HepG2 (cell line): ENCODE results near the gene BCL6. TPM values are rescaled to one million over a fixed set of nuclear protein-coding genes. Genes with fewer than 3 reads are reported as not detected.
A peak's percentile ranks its signal among the peaks of the same experiment; 100 is the strongest.

Experiments used
- ATAC-seq: fragments of 200-7000 bp; cut with Tn5 transposase; 3 replicates; pipeline ENCODE4 v1.9.1; 2020; ENCODE audit warnings: mild to moderate bottlenecking, moderate library complexity
- BruUV-seq: library from RNA; stranded (reverse); fragments of 400-500 nt; replicated peaks from 2 replicates; lab custom pipeline; 2021; lab: Mats Ljungman, UMichigan
- CTCF ChIA-PET: fragments of 300-600 bp; formaldehyde crosslinking; extraction: SDS; loops from one replicate; lab custom pipeline; 2021; ENCODE audit warnings: low total read pairs, inconsistent platforms, low intra/inter-chr PET ratio; lab: Yijun Ruan, JAX
- POLR2A ChIA-PET: fragments of 350-600 bp; sonication (Branson Sonifier 250); formaldehyde crosslinking; loops from one replicate; lab custom pipeline; 2020; ENCODE audit warnings: antibody characterized with exemption, inconsistent platforms; lab: Yijun Ruan, JAX
- DNase-seq: peaks from one replicate; pipeline ENCODE4 v3.0.0-alpha.2; 2015; ENCODE audit warnings: low spot score
- FAIRE-seq: peaks from 3 replicates; lab custom pipeline; 2011; peaks lifted over from hg19 to GRCh38; lab: Jason Lieb, UNC
- H2AFZ ChIP-seq: one replicate; pipeline ENCODE4 v1.6.1; 2011; ENCODE audit warnings: low read length, inconsistent platforms
- H3K27ac ChIP-seq: fragments of 300-600 bp; 3 replicates; pipeline ENCODE4 v1.8.0; 2011; ENCODE audit warnings: mixed run types, mild to moderate bottlenecking, mixed read lengths, low read length, inconsistent platforms; ENCODE audit not compliant: insufficient read depth; ENCODE audit errors: extremely low read length
- H3K27me3 ChIP-seq, 2 experiments: fragments of 200-600 bp in 1 of 2; 2 replicates in 1 of 2; 3 replicates in 1 of 2; pipeline versions ENCODE4 v1.6.0 to v1.8.0; 2011; ENCODE audit warnings: low read length in 2 of 2, mild to moderate bottlenecking in 2 of 2, moderate library complexity in 2 of 2, inconsistent platforms in 1 of 2; ENCODE audit not compliant: insufficient read depth in 2 of 2, control insufficient read depth in 1 of 2
- H3K36me3 ChIP-seq, 2 experiments: fragments of 200-600 bp in 1 of 2; replicated peaks in 1 of 2; 2 replicates in 1 of 2; 3 replicates in 1 of 2; pipeline versions ENCODE4 v1.5.1 to v1.8.0; 2011; ENCODE audit warnings: low read length in 2 of 2, inconsistent platforms in 1 of 2; ENCODE audit not compliant: insufficient read depth in 2 of 2, control insufficient read depth in 1 of 2
- H3K4me1 ChIP-seq: 2 replicates; pipeline ENCODE4 v1.5.1; 2012; ENCODE audit warnings: low read length, inconsistent platforms; ENCODE audit not compliant: insufficient read depth
- H3K4me2 ChIP-seq: 2 replicates; pipeline ENCODE4 v1.6.0; 2011; ENCODE audit warnings: low read depth, low read length, inconsistent platforms
- H3K4me3 ChIP-seq, 3 experiments: fragments of 200-600 bp in 1 of 3; sonication (generic), shearing (Covaris generic) in 1 of 3; replicated peaks in 1 of 3; 2 replicates each; pipeline ENCODE4 v1.5.1; 2011 to 2016; ENCODE audit warnings: low read length in 3 of 3, inconsistent platforms in 2 of 3, low read depth in 2 of 3, mild to moderate bottlenecking in 2 of 3, control low read depth in 1 of 3, mixed read lengths in 1 of 3; ENCODE audit not compliant: insufficient read depth in 1 of 3
- H3K79me2 ChIP-seq: one replicate; pipeline ENCODE4 v1.6.1; 2011; ENCODE audit warnings: low read length, inconsistent platforms; ENCODE audit not compliant: insufficient read depth
- H3K9ac ChIP-seq: 2 replicates; pipeline ENCODE4 v1.6.0; 2011; ENCODE audit warnings: mild to moderate bottlenecking, low read depth, low read length, inconsistent platforms; ENCODE audit not compliant: insufficient read depth
- H3K9me3 ChIP-seq: 2 replicates; pipeline ENCODE4 v1.5.1; 2012; ENCODE audit warnings: mild to moderate bottlenecking, low read length
- H4K20me1 ChIP-seq: 2 replicates; pipeline ENCODE4 v1.6.0; 2011; ENCODE audit warnings: inconsistent platforms, mild to moderate bottlenecking, low read length, moderate library complexity; ENCODE audit not compliant: insufficient read depth
- ERF ChIP-seq: IDR thresholded peaks from 2 replicates; pipeline ENCODE4 v1.6.1; 2018; ENCODE audit warnings: missing biosample characterization, missing genetic modification reagents
- FOXC1 ChIP-seq: sonication (generic); formaldehyde crosslinking; IDR thresholded peaks from 2 replicates; pipeline ENCODE4 v1.8.0; 2022; ENCODE audit warnings: mild to moderate bottlenecking, missing genetic modification reagents, borderline replicate concordance
- MTA3 ChIP-seq: sonication (generic); formaldehyde crosslinking; IDR thresholded peaks from 2 replicates; pipeline ENCODE4 v1.4.0; 2020; ENCODE audit warnings: missing genetic modification reagents
- MXD1 ChIP-seq: sonication (generic); formaldehyde crosslinking; IDR thresholded peaks from 2 replicates; pipeline ENCODE4 v1.4.0; 2020; ENCODE audit warnings: mild to moderate bottlenecking, missing genetic modification reagents
- PCBP1 ChIP-seq: fragments of 200-400 bp; formaldehyde crosslinking; IDR thresholded peaks from 2 replicates; pipeline ENCODE4 v1.6.1; 2017; ENCODE audit warnings: mild to moderate bottlenecking, low read depth, low read length, borderline replicate concordance
- SETDB1 ChIP-seq: sonication (generic); formaldehyde crosslinking; IDR thresholded peaks from 2 replicates; pipeline ENCODE4 v1.5.1; 2020; ENCODE audit warnings: missing genetic modification reagents, mild to moderate bottlenecking, borderline replicate concordance
- TAF1 ChIP-seq: sonication (generic); formaldehyde crosslinking; IDR thresholded peaks from 2 replicates; pipeline ENCODE4 v1.4.0; 2020; ENCODE audit warnings: missing genetic modification reagents
- TFAP4 ChIP-seq: sonication (generic); IDR thresholded peaks from 2 replicates; pipeline ENCODE4 v1.6.1; 2016; ENCODE audit warnings: low read depth, borderline replicate concordance
- ZBTB2 ChIP-seq: sonication (generic); formaldehyde crosslinking; IDR thresholded peaks from 2 replicates; pipeline ENCODE4 v1.8.0; 2022; ENCODE audit warnings: low read depth, missing genetic modification reagents
- ZFP62 ChIP-seq: sonication (generic); formaldehyde crosslinking; IDR thresholded peaks from 2 replicates; pipeline ENCODE4 v1.4.0; 2020; ENCODE audit warnings: missing genetic modification reagents
- ZNF280B ChIP-seq: sonication (generic); formaldehyde crosslinking; IDR thresholded peaks from 2 replicates; pipeline ENCODE4 v1.5.0; 2020; ENCODE audit warnings: missing genetic modification reagents, mild to moderate bottlenecking, borderline replicate concordance
- ZNF543 ChIP-seq: sonication (generic); formaldehyde crosslinking; IDR thresholded peaks from 2 replicates; pipeline ENCODE4 v1.4.0; 2020; ENCODE audit warnings: mild to moderate bottlenecking, missing genetic modification reagents
- WGBS: methylation state at CpG from one replicate; pipeline ENCODE4 v1.1.6; 2017; ENCODE audit warnings: low lambda C conversion rate; 5-methylcytosine and 5-hydroxymethylcytosine counted together
- in situ Hi-C: cut with HindIII; loops from 2 replicates; pipeline ENCODE4 v1.10.0; 2017; ENCODE audit warnings: low pct_unique_long_range_greater_than_20kb; ENCODE audit not compliant: extremely low pct_ligation_motif_present
- intact Hi-C: fragments of 100-400 bp; cut with micrococcal nuclease; formaldehyde crosslinking; loops from one replicate; pipeline ENCODE4 v1.10.0; 2022; ENCODE audit not compliant: unreplicated experiment
- polyA plus RNA-seq, 8 experiments: library from polyadenylated mRNA; depleted of rRNA in 3 of 8; stranded (reverse) in 7 of 8; unstranded in 1 of 8; fragments of >200 nt; fragmentation: Illumina TruSeq in 4 of 8; extraction: Trizol in 4 of 8; gene quantifications; 2 replicates each; pipeline versions ENCODE4 v1.2.1 to v1.2.3, GENCODE V29; 2011 to 2016; ENCODE audit warnings: low read depth in 4 of 8, missing spikeins in 1 of 8, mixed read lengths in 1 of 8; ENCODE audit not compliant: insufficient read depth in 1 of 8
- total RNA-seq, 5 experiments: library from RNA; depleted of rRNA; stranded (reverse); fragments of >200 nt; fragmentation: Illumina TruSeq; extraction: Trizol; gene quantifications; 2 replicates each; pipeline ENCODE4 v1.2.3, GENCODE V29; 2016; ENCODE audit warnings: low read depth in 1 of 5

Gene BCL6
- total and polyA plus RNA-seq, 2 of the 13 experiments (the other 11 are each of a cell fraction or from before 2014, with no cell fraction given), result 21.2 to 53.7 TPM

- no peak for ATAC-seq
- no peaks in the 10 kb centered on the region for H3K79me2 ChIP-seq
- no peak for DNase-seq
- 67% methylated on average over 3 of the region's 3 CpGs for WGBS
- H3K4me1 ChIP-seq, result no peaks in the 10 kb centered on the region
- H3K4me3 ChIP-seq, result no peak overlapping the region
- no peak overlapping the region for H2AFZ ChIP-seq
- H3K9ac ChIP-seq, result no peak overlapping the region
- no peak overlapping the region for H3K27ac ChIP-seq
- in situ Hi-C loops, result no loop called here
- no peak for FAIRE-seq
- CTCF ChIA-PET, result no interaction called here
- no peaks in the 10 kb centered on the region for H3K9me3 ChIP-seq
- no peaks in the 10 kb centered on the region for H3K36me3 ChIP-seq
- POLR2A ChIA-PET, result no interaction called here
- H3K27me3 ChIP-seq, result peaks cover 2 to 18% of the 10 kb centered on the region in 2 experiments; a peak in 3 of 5 replicates
- no TSS peak for BruUV-seq
- no peaks in the 10 kb centered on the region for H4K20me1 ChIP-seq
- no peak for TF ChIP-seq MTA3
- TF ChIP-seq FOXC1 (CRISPR knock-in tag), result no peak
- no peak for TF ChIP-seq ZNF543
- TF ChIP-seq ERF (CRISPR knock-in tag), result no peak
- intact Hi-C loops, result no loop called here
- no peak overlapping the region for H3K4me2 ChIP-seq
Observed at GRCh38 chr3:187792521-187792920, 47.3 kb upstream of the BCL6 start.

- 44% methylated on average over 3 of the region's 3 CpGs for WGBS
- ChIA-PET CTCF (no interaction called here), POLR2A (no interaction called here)
- Histone ChIP-seq H4K20me1 (no peaks in the 10 kb centered on the region), H2AFZ (no peak overlapping the region), H3K4me3 (no peak overlapping the region), H3K4me2 (no peak overlapping the region), H3K27ac (no peak overlapping the region), H3K9ac (no peak overlapping the region), H3K9me3 (no peaks in the 10 kb centered on the region), H3K4me1 (no peaks in the 10 kb centered on the region), H3K79me2 (no peaks in the 10 kb centered on the region), H3K27me3 (peaks cover 0 to 17% of the 10 kb centered on the region in 2 experiments; a peak in 3 of 5 replicates), H3K36me3 (no peaks in the 10 kb centered on the region)
- BruUV-seq, result no TSS peak
- no peak for ATAC-seq
- intact Hi-C loops, result no loop called here
- in situ Hi-C loops, result no loop called here
- DNase-seq, result no peak
- FAIRE-seq, result no peak
- 0 out of 2 replicates have a peak, but pooled peaks have one; percentile 55 for TF ChIP-seq PCBP1
- no peak for TF ChIP-seq MXD1 (CRISPR knock-in tag)
- TF ChIP-seq TAF1 (CRISPR knock-in tag), result no peak
- no peak for TF ChIP-seq ZBTB2 (CRISPR knock-in tag)
- no peak for TF ChIP-seq ZNF280B
- TF ChIP-seq TFAP4, result no peak
- no peak for TF ChIP-seq SETDB1 (CRISPR knock-in tag)
- TF ChIP-seq ZFP62 (CRISPR knock-in tag), result no peak
Observed at GRCh38 chr3:187789872-187790271, 44.6 kb upstream of the BCL6 start.
